Sigmoid colon (tissue), 3 donors: ENCODE results near the gene YIPF7.

Experiments used
- POLR2A ChIP-seq, 2 donors: fragments of 450-650 bp; IDR thresholded peaks; one replicate each; pipeline ENCODE4 v1.6.1; 2016; ENCODE audit warnings: antibody characterized with exemption in 2 of 2, mild to moderate bottlenecking in 2 of 2, moderate library complexity in 2 of 2
- TF ChIP-seq, protein P1 (sequence below), 4 experiments: fragments of 450-650 bp in 3 of 4; fragments of 200-600 bp in 1 of 4; IDR thresholded peaks; one replicate each; pipeline ENCODE4 v1.5.1; 2016 to 2019; ENCODE audit warnings: antibody characterized with exemption in 4 of 4, mild to moderate bottlenecking in 3 of 4, moderate library complexity in 2 of 4

DNA sequence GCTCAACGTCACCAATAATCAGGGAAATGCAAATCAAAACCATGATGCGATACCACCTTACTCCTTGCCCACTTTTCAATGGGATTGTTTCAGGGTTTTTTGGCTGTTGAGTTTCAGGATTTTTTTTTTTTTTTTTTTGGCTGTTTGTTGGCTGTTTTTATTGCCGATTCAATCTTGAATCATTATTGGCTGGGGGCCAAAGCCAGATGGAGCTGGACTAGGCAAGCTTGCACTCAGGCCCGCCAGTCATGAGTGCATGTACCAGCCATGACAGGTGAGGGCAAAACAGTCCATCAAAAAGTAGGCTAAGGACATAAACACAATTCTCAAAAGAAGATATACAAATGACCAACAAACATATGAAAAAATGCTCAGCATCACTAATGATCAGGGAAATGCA, 13.3 kb downstream of the YIPF7 start:
- TF ChIP-seq, protein P1, sequence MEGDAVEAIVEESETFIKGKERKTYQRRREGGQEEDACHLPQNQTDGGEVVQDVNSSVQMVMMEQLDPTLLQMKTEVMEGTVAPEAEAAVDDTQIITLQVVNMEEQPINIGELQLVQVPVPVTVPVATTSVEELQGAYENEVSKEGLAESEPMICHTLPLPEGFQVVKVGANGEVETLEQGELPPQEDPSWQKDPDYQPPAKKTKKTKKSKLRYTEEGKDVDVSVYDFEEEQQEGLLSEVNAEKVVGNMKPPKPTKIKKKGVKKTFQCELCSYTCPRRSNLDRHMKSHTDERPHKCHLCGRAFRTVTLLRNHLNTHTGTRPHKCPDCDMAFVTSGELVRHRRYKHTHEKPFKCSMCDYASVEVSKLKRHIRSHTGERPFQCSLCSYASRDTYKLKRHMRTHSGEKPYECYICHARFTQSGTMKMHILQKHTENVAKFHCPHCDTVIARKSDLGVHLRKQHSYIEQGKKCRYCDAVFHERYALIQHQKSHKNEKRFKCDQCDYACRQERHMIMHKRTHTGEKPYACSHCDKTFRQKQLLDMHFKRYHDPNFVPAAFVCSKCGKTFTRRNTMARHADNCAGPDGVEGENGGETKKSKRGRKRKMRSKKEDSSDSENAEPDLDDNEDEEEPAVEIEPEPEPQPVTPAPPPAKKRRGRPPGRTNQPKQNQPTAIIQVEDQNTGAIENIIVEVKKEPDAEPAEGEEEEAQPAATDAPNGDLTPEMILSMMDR (IDR thresholded peaks at IDR 0.05) = no peak
- TF ChIP-seq POLR2A (IDR thresholded peaks at IDR 0.05) = no peak
